Measurements from ENCODE around the gene HERC3. TPM values are rescaled to one million over a fixed set of nuclear protein-coding genes. Genes with fewer than 3 reads are reported as not detected.

HERC3 gene
- total RNA-seq, 1 experiment from 2014 or later: 5.5 TPM

- TF ChIP-seq SMAD4 (CRISPR knock-in tag; IDR thresholded peaks at IDR 0.05) (no peak), ESRRA (CRISPR knock-in tag; IDR thresholded peaks at IDR 0.05; ENCODE audit: borderline replicate concordance) (no peak), ZNF219 (CRISPR knock-in tag; IDR thresholded peaks at IDR 0.05; ENCODE audit: borderline replicate concordance) (no peak), HMGA2 (CRISPR knock-in tag; IDR thresholded peaks at IDR 0.05) (no peak), ZBTB21 (CRISPR knock-in tag; IDR thresholded peaks at IDR 0.05; ENCODE audit: borderline replicate concordance) (no peak), RORB (CRISPR knock-in tag; IDR thresholded peaks at IDR 0.05) (no peak), ZNF138 (CRISPR knock-in tag; conservative IDR thresholded peaks at IDR 0.05) (no peak), NFYB (CRISPR knock-in tag; conservative IDR thresholded peaks at IDR 0.05; ENCODE audit: low read depth) (no peak), KAT7 (CRISPR knock-in tag; IDR thresholded peaks at IDR 0.05; ENCODE audit: borderline replicate concordance) (no peak), TP53 (CRISPR knock-in tag; IDR thresholded peaks at IDR 0.05) (no peak)
- DNase-seq (ENCODE audit: low spot score) (no peak), ATAC-seq (no peak)
- H3K9me3 Mint-ChIP-seq: peaks cover 24% of the 10 kb centered on the region
- ChIA-PET CTCF (no interaction called here), POLR2A (no interaction called here)
- peaks cover 3% of the 10 kb centered on the region; the same call in 1 of the 2 replicates for H3K27me3 Mint-ChIP-seq (ENCODE audit: low read depth)
- H3K27ac Mint-ChIP-seq: no peak overlapping the region
- no peak overlapping the region for H3K4me3 Mint-ChIP-seq
- H3K4me1 Mint-ChIP-seq: peaks cover 7% of the 10 kb centered on the region
- H3K36me3 Mint-ChIP-seq: peaks cover 22% of the 10 kb centered on the region
These were observed 128.5 kb downstream of the HERC3 start for GRCh38 chr4:88720451-88721428.

- no peak overlapping the region for H3K4me3 Mint-ChIP-seq
- ATAC-seq (no peak), DNase-seq (ENCODE audit: low spot score) (no peak)
- peaks cover 3% of the 10 kb centered on the region; the same call in 1 of the 2 replicates for H3K27me3 Mint-ChIP-seq (ENCODE audit: low read depth)
- peaks cover 20% of the 10 kb centered on the region for H3K36me3 Mint-ChIP-seq
- POLR2A ChIA-PET: no interaction called here
- peaks cover 13% of the 10 kb centered on the region for H3K9me3 Mint-ChIP-seq
- TF ChIP-seq AR (CRISPR knock-in tag; IDR thresholded peaks at IDR 0.05): no peak
- CTCF ChIA-PET: no interaction called here
- H3K4me1 Mint-ChIP-seq: peaks cover 7% of the 10 kb centered on the region
- no peak overlapping the region for H3K27ac Mint-ChIP-seq
These were observed 130.0 kb downstream of the HERC3 start for GRCh38 chr4:88722276-88722780.

GRCh38 chr4:88722828-88723227 is 130.5 kb downstream of the HERC3 start:
- peaks cover 19% of the 10 kb centered on the region for H3K36me3 Mint-ChIP-seq
- peaks cover 8% of the 10 kb centered on the region for H3K9me3 Mint-ChIP-seq
- H3K4me1 Mint-ChIP-seq: peaks cover 7% of the 10 kb centered on the region
- H3K4me3 Mint-ChIP-seq: no peak overlapping the region
- ChIA-PET POLR2A (no interaction called here), CTCF (no interaction called here)
- no peak for ATAC-seq
- no peak for DNase-seq (ENCODE audit: low spot score)
- no peaks in the 10 kb centered on the region; the same call in 1 of the 2 replicates for H3K27me3 Mint-ChIP-seq (ENCODE audit: low read depth)
- H3K27ac Mint-ChIP-seq: no peak overlapping the region
- TF ChIP-seq RORB (CRISPR knock-in tag; IDR thresholded peaks at IDR 0.05) (no peak), CTCF (IDR thresholded peaks at IDR 0.05) (no peak), STAT6 (CRISPR knock-in tag; conservative IDR thresholded peaks at IDR 0.05; ENCODE audit: low read depth) (no peak), ESRRA (CRISPR knock-in tag; IDR thresholded peaks at IDR 0.05; ENCODE audit: borderline replicate concordance) (no peak), PREB (CRISPR knock-in tag; IDR thresholded peaks at IDR 0.05; ENCODE audit: borderline replicate concordance) (no peak), ZBTB43 (CRISPR knock-in tag; IDR thresholded peaks at IDR 0.05) (no peak), MAX (CRISPR knock-in tag; IDR thresholded peaks at IDR 0.05) (no peak), RELA (CRISPR knock-in tag; IDR thresholded peaks at IDR 0.05; ENCODE audit: borderline replicate concordance) (no peak), KAT7 (CRISPR knock-in tag; IDR thresholded peaks at IDR 0.05; ENCODE audit: borderline replicate concordance) (no peak)

Measured in WTC11 (cell line).